Endothelial cell of umbilical vein (primary cell): Measurements from ENCODE around the gene PRR16. TPM values are rescaled to one million over a fixed set of nuclear protein-coding genes. Genes with fewer than 3 reads are reported as not detected.

ENCODE experiments used
- BruUV-seq: library from RNA; stranded (reverse); fragments of 400-500 nt; replicated peaks from 2 replicates; lab custom pipeline; 2021; lab: Mats Ljungman, UMichigan
- CTCF ChIA-PET: fragments of 300-600, 350-600 bp; sonication (Branson Sonifier 250); formaldehyde crosslinking; loops from one replicate; lab custom pipeline; 2021; ENCODE audit warnings: antibody characterized with exemption, inconsistent platforms; lab: Charles Lee
- POLR2A ChIA-PET: fragments of 300-600, 350-600 bp; sonication (Branson Sonifier 250); formaldehyde crosslinking; loops from one replicate; lab custom pipeline; 2021; ENCODE audit warnings: antibody characterized with exemption, inconsistent platforms; lab: Charles Lee
- DNase-seq: peaks from one replicate; pipeline ENCODE4 v3.0.0-alpha.2; 2011; ENCODE audit warnings: low read depth, low spot score
- FAIRE-seq: peaks from 2 replicates; lab custom pipeline; 2011; peaks lifted over from hg19 to GRCh38; lab: Jason Lieb, UNC
- H2AFZ ChIP-seq: 2 replicates; pipeline ENCODE4 v1.6.0; 2012; ENCODE audit warnings: low read depth, low read length, control low read depth, inconsistent platforms
- H3K27ac ChIP-seq: 2 replicates; pipeline ENCODE4 v1.5.1; 2011; ENCODE audit warnings: low read depth, mild to moderate bottlenecking, control low read depth, low read length, moderate library complexity; ENCODE audit not compliant: insufficient read depth
- H3K27me3 ChIP-seq, 2 experiments: 2 replicates each; pipeline versions ENCODE4 v1.6.0 to v1.6.1; 2011; ENCODE audit warnings: low read length in 2 of 2, mixed read lengths in 1 of 2; ENCODE audit not compliant: control insufficient read depth in 2 of 2, insufficient read depth in 2 of 2
- H3K36me3 ChIP-seq, 2 experiments: 2 replicates in 1 of 2; 3 replicates in 1 of 2; pipeline ENCODE4 v1.5.1; 2011; ENCODE audit warnings: low read length in 2 of 2, mild to moderate bottlenecking in 1 of 2, moderate library complexity in 1 of 2; ENCODE audit not compliant: control insufficient read depth in 2 of 2, insufficient read depth in 2 of 2; ENCODE audit errors: extremely low read depth in 1 of 2
- H3K4me1 ChIP-seq: 3 replicates; pipeline ENCODE4 v1.5.1; 2011; ENCODE audit warnings: mild to moderate bottlenecking, low read length; ENCODE audit not compliant: control insufficient read depth, insufficient read depth; ENCODE audit errors: extremely low read depth
- H3K4me2 ChIP-seq: 2 replicates; pipeline ENCODE4 v1.6.1; 2011; ENCODE audit warnings: low read length, control low read depth, mixed read lengths; ENCODE audit not compliant: insufficient read depth
- H3K4me3 ChIP-seq, 3 experiments: fragments of 200-600 bp in 1 of 3; sonication (generic), shearing (Covaris generic) in 1 of 3; replicated peaks in 1 of 3; 2 replicates each; pipeline ENCODE4 v1.5.1; 2011 to 2016; ENCODE audit warnings: control low read depth in 3 of 3, low read length in 3 of 3, mild to moderate bottlenecking in 2 of 3, inconsistent platforms in 1 of 3, low read depth in 1 of 3, moderate library complexity in 1 of 3; ENCODE audit not compliant: insufficient read depth in 1 of 3
- H3K79me2 ChIP-seq: 2 replicates; pipeline ENCODE4 v1.6.0; 2012; ENCODE audit warnings: low read length, inconsistent platforms; ENCODE audit not compliant: control insufficient read depth, insufficient read depth
- H3K9ac ChIP-seq: replicated peaks from 2 replicates; pipeline ENCODE3; 2011; ENCODE audit warnings: low read length, control low read depth; ENCODE audit not compliant: insufficient read depth; ENCODE audit errors: extremely low read depth
- H3K9me1 ChIP-seq: replicated peaks from 3 replicates; pipeline ENCODE4 v1.6.0; 2011; ENCODE audit warnings: mild to moderate bottlenecking, low read length; ENCODE audit not compliant: control insufficient read depth, insufficient read depth; ENCODE audit errors: extremely low read depth
- H3K9me3 ChIP-seq: replicated peaks from 2 replicates; pipeline ENCODE4 v1.5.1; 2012; ENCODE audit warnings: low read length, inconsistent platforms; ENCODE audit not compliant: control insufficient read depth, insufficient read depth
- H4K20me1 ChIP-seq: replicated peaks from 2 replicates; pipeline ENCODE3; 2011; ENCODE audit warnings: mild to moderate bottlenecking, low read length; ENCODE audit not compliant: control insufficient read depth, insufficient read depth; ENCODE audit errors: extremely low read depth
- EZH2 ChIP-seq: IDR thresholded peaks from 2 replicates; pipeline ENCODE4 v1.6.1; 2012; ENCODE audit warnings: borderline replicate concordance, low read depth, mild to moderate bottlenecking, moderate library complexity, low read length, inconsistent platforms; ENCODE audit not compliant: severe bottlenecking
- FOS ChIP-seq: IDR thresholded peaks from 2 replicates; pipeline ENCODE4 v1.6.1; 2011; ENCODE audit warnings: mild to moderate bottlenecking, low read length, moderate library complexity, borderline replicate concordance; ENCODE audit not compliant: insufficient read depth
- GATA2 ChIP-seq: IDR thresholded peaks from 2 replicates; pipeline ENCODE4 v1.7.0; 2011; ENCODE audit warnings: low read depth, mild to moderate bottlenecking, moderate library complexity, mixed read lengths, low read length; ENCODE audit not compliant: insufficient read length, insufficient read depth
- JUN ChIP-seq: IDR thresholded peaks from 2 replicates; pipeline ENCODE4 v1.6.1; 2011; ENCODE audit warnings: borderline replicate concordance, low read depth; ENCODE audit not compliant: insufficient read length, insufficient read depth
- MYC ChIP-seq: IDR thresholded peaks from one replicate; pipeline ENCODE4 v1.6.1; 2011; ENCODE audit warnings: mild to moderate bottlenecking, low read depth, low read length
- POLR2A ChIP-seq: IDR thresholded peaks from 2 replicates; pipeline ENCODE4 v1.6.1; 2012; ENCODE audit warnings: low read depth, mild to moderate bottlenecking, control low read depth, low read length
- POLR2AphosphoS5 ChIP-seq: IDR thresholded peaks from 2 replicates; pipeline ENCODE4 v1.6.1; 2012; ENCODE audit warnings: low read depth, mild to moderate bottlenecking, control low read depth, low read length, moderate library complexity; ENCODE audit not compliant: insufficient read depth
- dilution Hi-C: fragments of 300-500 bp; cut with MboI; formaldehyde crosslinking; loops from one replicate; pipeline ENCODE4 v1.15.0; 2019; ENCODE audit warnings: low sequenced_read_pairs; ENCODE audit not compliant: extremely low pct_ligation_motif_present
- intact Hi-C: fragments of 100-400 bp; cut with micrococcal nuclease; formaldehyde crosslinking; loops from one replicate; pipeline ENCODE4 v1.10.0; 2022
- polyA plus RNA-seq, 4 experiments: library from polyadenylated mRNA; depleted of rRNA in 3 of 4; stranded (reverse) in 3 of 4; unstranded in 1 of 4; fragments of >200 nt; gene quantifications; 2 replicates each; pipeline versions ENCODE4 v1.2.1 to v1.2.3, GENCODE V29; 2011 to 2012; ENCODE audit warnings: missing spikeins in 1 of 4
- total RNA-seq: library from RNA; stranded (reverse); gene quantifications from 2 replicates; pipeline ENCODE4 v1.2.3, GENCODE V29; 2021
- TF ChIP-seq, protein P1 (sequence below), 2 donors: IDR thresholded peaks; 1 replicate in 1 of 2; 2 replicates in 1 of 2; pipeline ENCODE4 v1.5.1; 2011; ENCODE audit warnings: low read length in 2 of 2, mild to moderate bottlenecking in 2 of 2, moderate library complexity in 2 of 2, control low read depth in 1 of 2, inconsistent platforms in 1 of 2, low read depth in 1 of 2; ENCODE audit not compliant: insufficient read depth in 1 of 2; ENCODE audit errors: extremely low read depth in 1 of 2
- TF ChIP-seq, protein P2 (sequence below): IDR thresholded peaks from 2 replicates; pipeline ENCODE4 v1.6.1; 2011; ENCODE audit not compliant: insufficient read depth, insufficient read length

Gene PRR16
- total and polyA plus RNA-seq, 2 donors (not counting 3 experiments of a cell fraction or from before 2014, with no cell fraction given) = 0.91 to 1.2 TPM

DNA sequence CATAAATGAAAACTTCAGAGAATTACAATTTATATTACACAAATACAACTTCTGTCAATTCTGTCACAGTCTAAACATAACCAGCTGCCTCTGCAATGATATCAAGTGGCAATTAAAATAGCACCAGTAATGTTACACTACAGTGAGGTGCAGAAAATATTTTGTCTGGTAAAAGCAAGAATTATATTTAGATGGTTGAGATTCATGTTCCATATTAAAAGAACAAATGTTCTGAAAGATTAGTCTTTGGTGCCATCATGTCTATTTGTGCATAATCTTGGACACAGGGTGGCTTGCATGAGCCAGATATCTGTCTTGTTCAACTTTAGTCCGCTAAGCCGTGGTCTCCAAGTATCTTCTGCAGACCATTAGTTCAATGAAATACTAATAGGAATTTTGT, 29.0 kb upstream of the PRR16 start:
- DNase-seq (no peak), FAIRE-seq (no peak)
- Histone ChIP-seq H4K20me1 (no peaks in the 10 kb centered on the region), H3K4me1 (no peaks in the 10 kb centered on the region), H3K9me1 (no peaks in the 10 kb centered on the region), H3K79me2 (no peaks in the 10 kb centered on the region), H3K27me3 (no peaks in the 10 kb centered on the region), H3K9ac (no peak overlapping the region), H3K36me3 (no peaks in the 10 kb centered on the region), H3K4me3 (no peak overlapping the region), H2AFZ (no peak overlapping the region), H3K4me2 (no peak overlapping the region), H3K27ac (no peak overlapping the region), H3K9me3 (no peaks in the 10 kb centered on the region)
- TF ChIP-seq, protein P1, sequence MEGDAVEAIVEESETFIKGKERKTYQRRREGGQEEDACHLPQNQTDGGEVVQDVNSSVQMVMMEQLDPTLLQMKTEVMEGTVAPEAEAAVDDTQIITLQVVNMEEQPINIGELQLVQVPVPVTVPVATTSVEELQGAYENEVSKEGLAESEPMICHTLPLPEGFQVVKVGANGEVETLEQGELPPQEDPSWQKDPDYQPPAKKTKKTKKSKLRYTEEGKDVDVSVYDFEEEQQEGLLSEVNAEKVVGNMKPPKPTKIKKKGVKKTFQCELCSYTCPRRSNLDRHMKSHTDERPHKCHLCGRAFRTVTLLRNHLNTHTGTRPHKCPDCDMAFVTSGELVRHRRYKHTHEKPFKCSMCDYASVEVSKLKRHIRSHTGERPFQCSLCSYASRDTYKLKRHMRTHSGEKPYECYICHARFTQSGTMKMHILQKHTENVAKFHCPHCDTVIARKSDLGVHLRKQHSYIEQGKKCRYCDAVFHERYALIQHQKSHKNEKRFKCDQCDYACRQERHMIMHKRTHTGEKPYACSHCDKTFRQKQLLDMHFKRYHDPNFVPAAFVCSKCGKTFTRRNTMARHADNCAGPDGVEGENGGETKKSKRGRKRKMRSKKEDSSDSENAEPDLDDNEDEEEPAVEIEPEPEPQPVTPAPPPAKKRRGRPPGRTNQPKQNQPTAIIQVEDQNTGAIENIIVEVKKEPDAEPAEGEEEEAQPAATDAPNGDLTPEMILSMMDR (IDR thresholded peaks at IDR 0.05; ENCODE audit: extremely low read depth in 1 of 2, insufficient read depth in 1 of 2, low read depth in 1 of 2, low read length in 2 of 2) = no peak
- TF ChIP-seq POLR2A (no peak), EZH2 (no peak), FOS (no peak), MYC (no peak), JUN (no peak), POLR2AphosphoS5 (no peak), GATA2 (no peak)
- TF ChIP-seq, protein P2, sequence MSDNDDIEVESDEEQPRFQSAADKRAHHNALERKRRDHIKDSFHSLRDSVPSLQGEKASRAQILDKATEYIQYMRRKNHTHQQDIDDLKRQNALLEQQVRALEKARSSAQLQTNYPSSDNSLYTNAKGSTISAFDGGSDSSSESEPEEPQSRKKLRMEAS = no peak
- dilution Hi-C loops (no loop called here), intact Hi-C loops (no loop called here)
- ChIA-PET POLR2A (no interaction called here), CTCF (no interaction called here)
- BruUV-seq = no TSS peak
